ENCODE data around the gene PCGF2.

PCGF2 gene

DNA sequence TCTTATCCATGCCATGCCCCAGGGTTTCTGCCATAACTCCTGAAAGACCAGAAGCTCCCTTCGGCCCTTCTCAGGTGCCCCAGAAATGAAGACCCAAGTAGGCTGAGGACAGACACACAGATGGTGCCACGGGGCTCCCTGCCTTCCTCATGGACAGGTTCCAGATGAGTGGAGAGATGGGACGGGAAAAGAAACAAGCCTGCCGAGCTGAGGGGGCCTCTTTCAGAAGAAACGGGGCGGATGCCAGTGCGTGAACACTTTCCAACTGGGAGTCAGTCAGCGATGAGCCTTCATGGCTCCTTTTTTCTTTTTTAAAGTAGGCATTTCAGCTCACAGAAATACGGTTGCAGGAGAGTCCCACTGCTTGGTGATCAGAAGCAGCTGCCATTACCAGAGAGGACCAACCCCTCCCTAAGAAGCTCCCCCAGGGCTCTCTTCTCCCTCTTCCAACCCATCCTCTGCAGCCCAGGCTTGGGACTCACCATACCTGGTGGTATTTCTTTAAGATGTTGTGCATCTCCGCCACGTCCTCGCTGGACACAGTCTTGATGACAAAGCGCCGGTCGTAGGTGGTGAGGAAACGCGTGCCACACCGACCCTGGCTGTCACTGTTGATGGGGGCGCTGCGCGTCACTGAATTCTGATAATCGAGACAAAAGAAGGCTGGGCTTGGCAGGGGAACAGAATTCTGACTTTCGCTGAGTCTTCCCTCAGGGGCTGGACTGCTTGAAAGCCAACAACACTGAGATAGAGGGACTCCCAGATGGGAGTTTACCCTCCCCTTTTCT, 32.0 kb upstream of the PCGF2 start:
- Histone ChIP-seq H3K79me2 (ENCODE audit: low read length) (no peaks in the 10 kb centered on the region), H3K27me3 (replicated peaks; ENCODE audit: insufficient read depth, low read length) (no peaks in the 10 kb centered on the region), H4K20me1 (ENCODE audit: insufficient read depth, low read length) (no peaks in the 10 kb centered on the region), H3K9me3 (replicated peaks; ENCODE audit: insufficient read depth, low read length) (no peaks in the 10 kb centered on the region), H3K9me2 (replicated peaks; ENCODE audit: insufficient read depth, low read length) (no peaks in the 10 kb centered on the region), H3K36me3 (replicated peaks; ENCODE audit: insufficient read depth, low read length) (0 out of 2 replicates have a peak, but pooled peaks cover 5% of the 10 kb centered on the region), H3K27ac (ENCODE audit: low read length) (no peak overlapping the region), H3K4me2 (ENCODE audit: low read depth, low read length) (no peak overlapping the region), H2AFZ (ENCODE audit: low read length) (no peak overlapping the region), H3K4me1 (ENCODE audit: low read length) (no peaks in the 10 kb centered on the region), H3F3A (ENCODE audit: insufficient read depth, low read length) (no peaks in the 10 kb centered on the region), H3K4me3 (ENCODE audit: low read length) (no peak overlapping the region), H3K9ac (ENCODE audit: low read length) (no peak overlapping the region)
- TF ChIP-seq CTCF (IDR thresholded peaks at IDR 0.05; ENCODE audit: low read length) (no peak), EZH2 (optimal IDR thresholded peaks at IDR 0.05; ENCODE audit: low read depth, low read length) (no peak), EZH2phosphoT487 (IDR thresholded peaks at IDR 0.05; ENCODE audit: low read length) (no peak)
- DNase-seq = no peak

DNA sequence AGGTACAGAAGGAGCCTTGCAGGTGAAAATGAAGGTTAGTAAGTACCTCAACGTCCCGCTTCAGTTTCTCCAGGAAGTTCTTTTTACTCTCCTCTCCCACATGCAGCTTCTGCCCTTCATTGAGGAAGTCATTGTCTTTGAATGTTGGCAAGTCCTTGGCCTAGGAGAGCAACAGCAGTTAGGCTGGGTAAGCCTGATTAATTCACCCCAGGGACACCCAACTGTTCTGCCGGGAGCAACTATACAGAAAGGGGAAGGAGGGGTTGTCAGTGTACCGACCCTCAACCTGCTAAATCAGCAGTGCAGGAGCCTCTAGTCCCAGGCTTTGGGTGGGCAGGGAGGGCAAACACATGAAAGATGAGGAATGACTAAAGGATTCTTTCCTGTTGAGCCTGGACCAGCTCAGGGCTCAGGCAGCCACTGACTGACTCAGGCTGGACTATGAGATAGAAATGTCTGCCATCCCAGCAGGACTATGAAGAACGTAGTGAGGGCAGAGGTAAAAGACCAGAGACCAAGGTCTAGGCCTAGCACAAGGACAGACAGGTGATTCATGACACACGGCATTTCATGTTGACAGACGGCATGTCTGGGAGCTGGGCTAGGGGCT, 29.6 kb upstream of the PCGF2 start:
- H3K27ac ChIP-seq (ENCODE audit: low read length) = no peak overlapping the region
- H2AFZ ChIP-seq (ENCODE audit: low read length) = no peak overlapping the region
- no peak overlapping the region for H3K4me3 ChIP-seq (ENCODE audit: low read length)
- H3K4me1 ChIP-seq (ENCODE audit: low read length) = no peaks in the 10 kb centered on the region
- H3K4me2 ChIP-seq (ENCODE audit: low read depth, low read length) = no peak overlapping the region
- H3K36me3 ChIP-seq (replicated peaks; ENCODE audit: insufficient read depth, low read length) = 0 out of 2 replicates have a peak, but pooled peaks cover 5% of the 10 kb centered on the region
- H3K9me2 ChIP-seq (replicated peaks; ENCODE audit: insufficient read depth, low read length) = no peaks in the 10 kb centered on the region
- no peaks in the 10 kb centered on the region for H3K9me3 ChIP-seq (replicated peaks; ENCODE audit: insufficient read depth, low read length)
- H3K9ac ChIP-seq (ENCODE audit: low read length) = no peak overlapping the region
- TF ChIP-seq EZH2phosphoT487 (IDR thresholded peaks at IDR 0.05; ENCODE audit: low read length) (no peak), EZH2 (optimal IDR thresholded peaks at IDR 0.05; ENCODE audit: low read depth, low read length) (no peak), CTCF (IDR thresholded peaks at IDR 0.05; ENCODE audit: low read length) (no peak)
- no peak for DNase-seq
- H3K27me3 ChIP-seq (replicated peaks; ENCODE audit: insufficient read depth, low read length) = no peaks in the 10 kb centered on the region
- H3F3A ChIP-seq (ENCODE audit: insufficient read depth, low read length) = no peaks in the 10 kb centered on the region
- H4K20me1 ChIP-seq (ENCODE audit: insufficient read depth, low read length) = no peaks in the 10 kb centered on the region
- H3K79me2 ChIP-seq (ENCODE audit: low read length) = no peaks in the 10 kb centered on the region

DNA sequence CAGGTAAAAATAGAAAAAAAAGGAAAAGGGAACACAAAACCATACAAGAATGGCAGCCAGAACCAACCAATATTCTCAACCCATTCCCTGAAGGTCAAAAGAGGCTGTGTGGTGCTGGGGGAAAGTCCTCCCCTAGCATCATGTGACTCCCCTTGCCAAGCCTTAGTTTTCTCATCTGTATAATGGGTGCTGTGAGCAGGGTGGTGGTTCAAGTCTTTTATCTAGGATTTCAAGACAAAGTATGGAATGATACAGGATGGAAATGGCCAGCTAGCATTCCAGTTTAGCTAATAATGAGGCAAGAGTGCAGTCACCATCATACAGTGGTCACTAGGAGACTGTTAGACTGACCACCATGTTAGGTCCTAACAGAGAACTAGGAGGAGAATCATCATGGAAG, 25.1 kb upstream of the PCGF2 start:
- DNase-seq = no peak
- H3K4me1 ChIP-seq (ENCODE audit: low read length) = no peaks in the 10 kb centered on the region
- no peaks in the 10 kb centered on the region for H3K36me3 ChIP-seq (replicated peaks; ENCODE audit: insufficient read depth, low read length)
- no peaks in the 10 kb centered on the region for H3K27me3 ChIP-seq (replicated peaks; ENCODE audit: insufficient read depth, low read length)
- no peak overlapping the region for H2AFZ ChIP-seq (ENCODE audit: low read length)
- H3K4me2 ChIP-seq (ENCODE audit: low read depth, low read length) = no peak overlapping the region
- H3K27ac ChIP-seq (ENCODE audit: low read length) = no peak overlapping the region
- H3K79me2 ChIP-seq (ENCODE audit: low read length) = no peaks in the 10 kb centered on the region
- H3K9me2 ChIP-seq (replicated peaks; ENCODE audit: insufficient read depth, low read length) = no peaks in the 10 kb centered on the region
- H3F3A ChIP-seq (ENCODE audit: insufficient read depth, low read length) = no peaks in the 10 kb centered on the region
- H3K9ac ChIP-seq (ENCODE audit: low read length) = no peak overlapping the region
- H3K9me3 ChIP-seq (replicated peaks; ENCODE audit: insufficient read depth, low read length) = no peaks in the 10 kb centered on the region
- H4K20me1 ChIP-seq (ENCODE audit: insufficient read depth, low read length) = no peaks in the 10 kb centered on the region
- TF ChIP-seq EZH2phosphoT487 (IDR thresholded peaks at IDR 0.05; ENCODE audit: low read length) = no peak
- no peak for TF ChIP-seq EZH2 (optimal IDR thresholded peaks at IDR 0.05; ENCODE audit: low read depth, low read length)
- TF ChIP-seq CTCF (IDR thresholded peaks at IDR 0.05; ENCODE audit: low read length) = no peak
- no peak overlapping the region for H3K4me3 ChIP-seq (ENCODE audit: low read length)
